BE2C (cell line): ENCODE measurements around the gene CMTM7.

Source experiments
- DNase-seq: peaks from one replicate; pipeline ENCODE4 v3.0.0-alpha.2; 2020
- H3K27me3 ChIP-seq: fragments of 250-450 bp; sonication (Bioruptor Pico); 2 replicates; pipeline ENCODE4 v1.5.1; 2020; ENCODE audit warnings: mild to moderate bottlenecking
- H3K36me3 ChIP-seq: fragments of 250-450 bp; sonication (Bioruptor Pico); 2 replicates; pipeline ENCODE4 v1.5.1; 2020; ENCODE audit warnings: mild to moderate bottlenecking
- H3K4me1 ChIP-seq: fragments of 250-450 bp; sonication (Bioruptor Pico); 2 replicates; pipeline ENCODE4 v1.5.1; 2020
- H3K4me3 ChIP-seq: 2 replicates; pipeline ENCODE4 v1.5.1; 2011; ENCODE audit warnings: low read depth, low read length
- H3K9me3 ChIP-seq: fragments of 250-450 bp; sonication (Bioruptor Pico); 2 replicates; pipeline ENCODE4 v1.5.1; 2020
- CTCF ChIP-seq: IDR thresholded peaks from 2 replicates; pipeline ENCODE4 v1.5.1; 2012; ENCODE audit warnings: mild to moderate bottlenecking, low read depth, low read length

CMTM7 gene

DNA sequence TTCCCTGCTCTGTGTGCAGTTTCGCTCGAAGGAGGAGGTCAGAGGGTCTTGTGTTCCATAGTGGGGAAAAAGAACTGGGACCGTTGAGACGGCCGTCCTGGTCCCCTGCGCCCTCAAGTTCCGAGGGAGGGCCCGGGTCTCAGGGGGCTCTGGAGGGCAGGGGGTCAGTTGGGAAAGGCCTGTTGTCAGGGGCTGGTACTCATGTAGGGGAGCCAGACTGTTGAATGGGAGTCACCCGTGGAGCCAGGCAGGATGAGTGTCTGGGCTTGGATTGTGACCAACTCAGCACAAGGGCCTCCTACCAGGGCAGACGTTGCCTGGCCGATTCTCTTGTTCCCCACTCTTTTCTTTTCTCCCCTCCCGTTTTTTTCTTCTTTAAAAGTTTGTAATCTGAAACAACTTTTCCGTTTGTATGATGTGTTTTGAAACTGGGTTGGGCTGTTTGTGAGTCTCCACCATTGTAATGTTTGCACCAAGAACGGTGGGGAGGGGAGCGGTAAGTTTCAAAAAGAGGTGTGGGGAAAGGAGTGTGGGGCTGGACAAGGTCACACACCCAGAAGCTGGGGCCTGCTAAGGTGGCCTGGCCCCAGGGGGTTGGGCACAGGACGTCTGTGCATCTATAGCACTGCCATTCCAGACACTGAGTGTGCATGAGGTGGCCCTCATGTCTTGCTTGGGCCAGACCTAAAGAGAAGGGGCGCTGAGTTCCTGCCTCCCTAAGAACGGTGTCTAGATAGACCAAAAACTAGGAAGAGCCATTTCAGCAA lies 1.1 kb downstream of the CMTM7 start:
- Histone ChIP-seq H3K4me3 (peak overlapping the region; percentile 72), H3K4me1 (no peaks in the 10 kb centered on the region), H3K27me3 (no peaks in the 10 kb centered on the region), H3K36me3 (no peaks in the 10 kb centered on the region), H3K9me3 (no peaks in the 10 kb centered on the region)
- peak; percentile 15 for DNase-seq
- TF ChIP-seq CTCF: no peak

DNA sequence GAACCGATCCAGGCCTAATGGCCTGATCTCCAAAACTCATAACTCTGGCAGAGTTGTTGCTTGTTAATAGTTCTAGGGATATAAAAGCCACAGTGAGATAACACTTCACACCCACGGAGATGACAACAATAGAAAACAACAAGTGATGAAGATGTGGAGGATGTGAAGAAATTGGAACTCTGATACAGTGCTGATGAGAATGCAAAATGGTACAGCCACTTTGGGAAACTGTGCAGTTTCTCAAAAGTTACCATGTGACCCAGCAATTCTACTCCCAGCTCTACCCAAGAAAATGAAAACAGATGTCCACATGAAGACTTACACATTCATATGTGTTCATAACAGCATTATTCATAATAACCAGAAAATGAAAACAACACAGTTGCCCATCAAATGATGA lies 3.8 kb downstream of the CMTM7 start:
- no peak for TF ChIP-seq CTCF
- Histone ChIP-seq H3K27me3 (no peaks in the 10 kb centered on the region), H3K36me3 (no peaks in the 10 kb centered on the region), H3K4me3 (no peak overlapping the region), H3K4me1 (no peaks in the 10 kb centered on the region), H3K9me3 (no peaks in the 10 kb centered on the region)
- no peak for DNase-seq

- Histone ChIP-seq H3K9me3 (no peaks in the 10 kb centered on the region), H3K4me3 (no peak overlapping the region), H3K27me3 (no peaks in the 10 kb centered on the region), H3K36me3 (no peaks in the 10 kb centered on the region), H3K4me1 (no peaks in the 10 kb centered on the region)
- DNase-seq: no peak
- no peak for TF ChIP-seq CTCF
Observed at GRCh38 chr3:32397941-32398340, 6.3 kb downstream of the CMTM7 start.

DNA sequence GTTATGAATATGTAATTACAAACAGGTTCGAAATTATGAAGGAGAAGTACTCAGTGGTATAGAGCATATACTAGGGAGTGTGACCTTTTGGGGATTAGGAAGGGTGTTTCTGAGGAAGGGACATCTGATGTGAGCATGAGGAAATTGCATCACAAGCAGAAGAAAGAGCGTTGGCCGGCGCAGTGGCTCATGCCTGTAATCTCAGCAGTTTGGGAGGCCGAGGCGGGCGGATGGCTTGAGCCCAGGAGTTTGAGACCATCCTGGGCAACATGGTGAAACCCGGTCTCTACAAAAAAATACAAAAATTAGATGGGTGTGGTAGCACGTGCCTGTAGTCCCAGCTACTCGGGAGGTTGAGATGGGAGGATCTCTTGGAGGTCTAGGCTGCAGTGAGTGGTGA lies 6.9 kb downstream of the CMTM7 start:
- no peak for TF ChIP-seq CTCF
- Histone ChIP-seq H3K4me1 (no peaks in the 10 kb centered on the region), H3K36me3 (no peaks in the 10 kb centered on the region), H3K9me3 (no peaks in the 10 kb centered on the region), H3K4me3 (no peak overlapping the region), H3K27me3 (no peaks in the 10 kb centered on the region)
- no peak for DNase-seq

- H3K27me3 ChIP-seq: no peaks in the 10 kb centered on the region
- peak; percentile 40 for DNase-seq
- peak; percentile 49 for TF ChIP-seq CTCF
- no peaks in the 10 kb centered on the region for H3K36me3 ChIP-seq
- H3K9me3 ChIP-seq: no peaks in the 10 kb centered on the region
- no peak overlapping the region for H3K4me3 ChIP-seq
- H3K4me1 ChIP-seq: no peaks in the 10 kb centered on the region
Observed at GRCh38 chr3:32399030-32399620, 7.5 kb downstream of the CMTM7 start.

- TF ChIP-seq CTCF: no peak
- Histone ChIP-seq H3K4me3 (peak overlapping the region; percentile 47), H3K36me3 (no peaks in the 10 kb centered on the region), H3K4me1 (no peaks in the 10 kb centered on the region), H3K27me3 (no peaks in the 10 kb centered on the region), H3K9me3 (no peaks in the 10 kb centered on the region)
- DNase-seq: no peak
Observed at GRCh38 chr3:32401126-32401525, 9.5 kb downstream of the CMTM7 start.
